Glomerular visceral epithelial cell (primary cell): Measurements from ENCODE around the gene EVI2B.
A peak's percentile ranks its signal among the peaks of the same experiment; 100 is the strongest.
"Not testable (repeated sequence)": the region's sequence is repeated elsewhere in the genome, so short reads cannot be mapped to it uniquely, and the experiment has no call there.

ENCODE experiments used
- DNase-seq: peaks from one replicate; pipeline ENCODE4 v3.0.0-alpha.2; 2016; ENCODE audit errors: extremely low spot score

The EVI2B gene

DNA sequence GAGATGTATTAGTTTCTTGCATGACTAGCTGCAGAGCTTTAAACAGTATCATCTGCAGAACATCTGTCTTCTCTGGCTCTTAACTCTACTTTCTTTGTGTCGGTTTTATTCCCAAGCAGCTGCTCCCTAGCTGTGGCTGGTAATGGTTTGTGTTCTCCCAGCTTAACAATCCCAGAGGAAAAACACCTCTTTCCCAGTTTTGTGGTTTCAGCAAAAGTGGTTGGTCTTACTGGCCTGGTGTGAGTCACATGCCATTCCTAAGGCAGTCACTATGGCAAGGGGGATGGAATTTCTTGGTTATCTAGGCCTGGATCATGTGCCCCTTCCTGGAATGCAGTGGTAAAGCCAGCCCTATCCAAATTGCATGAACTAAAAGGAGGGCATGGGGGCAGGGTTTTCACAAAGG lies 44.3 kb downstream of the EVI2B start:
- DNase-seq, result peak; percentile 98

DNA sequence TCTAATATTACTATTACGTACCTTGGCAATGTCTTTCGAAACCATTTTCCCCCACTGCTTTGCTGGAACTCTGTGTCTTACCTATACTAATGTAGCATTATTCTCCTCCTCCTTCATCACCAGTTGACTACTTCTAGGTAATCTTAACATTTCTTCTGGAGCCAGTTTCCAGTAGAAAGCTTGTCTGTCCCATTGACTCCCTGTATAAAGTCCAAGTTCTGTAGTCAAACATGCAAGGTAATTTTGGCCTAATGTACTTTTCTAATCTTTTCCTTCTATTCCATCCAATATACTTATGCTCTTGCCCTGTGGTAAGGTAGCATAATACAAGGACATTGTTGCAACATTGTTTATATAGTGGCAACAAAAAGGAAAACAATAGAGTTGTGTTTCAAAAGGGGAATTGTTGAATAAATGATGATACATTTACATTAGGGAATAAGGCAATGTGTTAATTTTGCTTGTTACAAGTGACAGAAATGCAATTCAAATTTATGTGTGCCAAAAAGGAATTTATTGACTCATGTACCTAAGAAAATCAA lies 44.7 kb downstream of the EVI2B start:
- DNase-seq, result no peak

- no peak for DNase-seq
Observed at GRCh38 chr17:31266042-31266441, 47.8 kb downstream of the EVI2B start.

DNA sequence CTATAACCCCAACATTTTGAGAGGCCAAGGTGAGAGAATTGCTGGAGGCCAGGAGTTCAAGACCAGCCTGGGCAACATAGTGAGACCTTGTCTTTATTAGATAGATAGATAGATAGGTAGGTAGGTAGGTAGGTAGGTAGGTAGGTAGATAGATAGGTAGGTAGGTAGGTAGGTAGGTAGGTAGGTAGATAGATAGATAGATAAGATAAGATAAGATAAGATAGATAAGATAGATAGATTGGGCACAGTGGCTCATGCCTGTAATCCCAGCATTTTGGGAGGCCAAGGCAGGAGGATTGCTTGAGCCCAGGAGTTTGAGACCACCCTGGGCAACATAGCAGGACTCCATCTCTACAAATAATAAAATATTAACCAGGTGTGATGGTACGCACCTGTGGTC lies 50.9 kb downstream of the EVI2B start:
- DNase-seq, result not testable (repeated sequence)

- DNase-seq, result no peak
Observed at GRCh38 chr17:31261601-31262000, 52.3 kb downstream of the EVI2B start.

GRCh38 chr17:31260151-31260550 lies 53.7 kb downstream of the EVI2B start:
- no peak for DNase-seq

DNA sequence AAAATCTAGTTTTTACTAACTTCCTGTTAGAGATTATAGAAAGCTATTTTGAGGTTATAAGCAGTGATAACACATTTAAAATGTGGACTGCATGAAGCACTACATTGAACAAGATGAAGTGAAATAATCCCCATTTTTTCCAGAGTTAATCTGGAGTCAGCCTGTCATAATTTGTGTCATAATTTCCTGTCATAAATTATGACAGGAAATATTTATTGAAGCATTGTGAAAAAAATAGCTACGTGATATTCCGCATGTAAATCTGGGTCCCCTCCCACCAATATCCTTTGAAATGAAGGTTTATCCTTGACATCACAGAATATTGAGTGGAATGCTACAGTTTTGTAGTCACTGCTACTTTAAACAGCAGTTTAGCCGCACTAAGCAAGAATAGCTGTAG lies 56.9 kb downstream of the EVI2B start:
- DNase-seq, result no peak

DNA sequence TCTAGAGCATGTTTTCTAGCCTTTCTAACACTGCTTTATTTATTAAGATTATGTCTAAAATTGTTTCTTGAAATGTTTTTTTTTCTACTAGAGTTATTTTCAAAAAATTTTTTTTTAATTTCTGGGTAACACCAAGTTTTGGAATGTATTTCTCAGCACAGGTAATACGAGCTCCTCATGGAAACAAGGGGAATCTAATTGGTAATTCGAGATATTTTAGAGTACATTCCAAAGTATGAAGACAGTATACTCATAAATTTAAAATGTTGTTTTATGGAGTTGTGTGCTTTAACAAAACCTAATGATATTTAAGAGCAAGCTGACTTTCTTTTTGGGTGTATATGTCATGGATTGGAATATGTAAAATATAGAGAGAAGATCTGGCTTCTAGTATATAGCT lies 59.2 kb downstream of the EVI2B start:
- no peak for DNase-seq
